HepG2 (cell line): ENCODE data around the gene C12orf60. TPM values are rescaled to one million over a fixed set of nuclear protein-coding genes. Genes with fewer than 3 reads are reported as not detected.

Experiments used
- BCL6 ChIP-seq: IDR thresholded peaks from 2 replicates; pipeline ENCODE4 v1.6.1; 2016; ENCODE audit warnings: missing genetic modification reagents, missing compliant biosample characterization
- KLF12 ChIP-seq: sonication (generic); formaldehyde crosslinking; IDR thresholded peaks from 2 replicates; pipeline ENCODE4 v1.4.0; 2020; ENCODE audit warnings: missing genetic modification reagents, borderline replicate concordance
- NCOA2 ChIP-seq: sonication (generic); formaldehyde crosslinking; IDR thresholded peaks from 2 replicates; pipeline ENCODE4 v1.8.0; 2022; ENCODE audit warnings: inconsistent platforms
- NFE2 ChIP-seq: sonication (generic); formaldehyde crosslinking; IDR thresholded peaks from 2 replicates; pipeline ENCODE4 v1.4.0; 2020; ENCODE audit warnings: missing genetic modification reagents
- NR2C2 ChIP-seq: sonication (generic); formaldehyde crosslinking; IDR thresholded peaks from 2 replicates; pipeline ENCODE4 v1.4.0; 2020; ENCODE audit warnings: missing genetic modification reagents, mild to moderate bottlenecking, moderate library complexity, borderline replicate concordance
- PAX8 ChIP-seq: sonication (generic); formaldehyde crosslinking; IDR thresholded peaks from 2 replicates; pipeline ENCODE4 v1.8.0; 2022; ENCODE audit warnings: mild to moderate bottlenecking, missing genetic modification reagents, borderline replicate concordance
- POLR2A ChIP-seq, 2 experiments: IDR thresholded peaks; 2 replicates each; pipeline ENCODE4 v1.6.1; 2011; ENCODE audit warnings: low read depth in 2 of 2, low read length in 2 of 2, mild to moderate bottlenecking in 1 of 2, moderate library complexity in 1 of 2; ENCODE audit not compliant: insufficient read depth in 1 of 2
- RAD21 ChIP-seq: fragments of 450-650 bp; formaldehyde crosslinking; IDR thresholded peaks from 2 replicates; pipeline ENCODE4 v1.5.0; 2020; ENCODE audit warnings: mild to moderate bottlenecking
- SMC3 ChIP-seq: IDR thresholded peaks from 2 replicates; pipeline ENCODE4 v1.6.1; 2011; ENCODE audit warnings: low read length, improper control_type of control experiment
- SRY ChIP-seq: sonication (generic); formaldehyde crosslinking; IDR thresholded peaks from 2 replicates; pipeline ENCODE4 v1.8.0; 2022; ENCODE audit warnings: mild to moderate bottlenecking, missing genetic modification reagents
- STAG1 ChIP-seq: sonication (generic); formaldehyde crosslinking; IDR thresholded peaks from 2 replicates; pipeline ENCODE4 v1.4.0; 2020; ENCODE audit warnings: missing genetic modification reagents
- TGIF2 ChIP-seq: IDR thresholded peaks from 2 replicates; pipeline ENCODE4 v1.6.1; 2016; ENCODE audit warnings: control low read depth, missing compliant biosample characterization
- ZBTB38 ChIP-seq: sonication (generic); formaldehyde crosslinking; IDR thresholded peaks from 2 replicates; pipeline ENCODE4 v1.5.1; 2020; ENCODE audit warnings: mild to moderate bottlenecking, missing genetic modification reagents
- ZBTB40 ChIP-seq, 2 experiments: fragments of 450-650 bp in 1 of 2; sonication (generic) in 1 of 2; formaldehyde crosslinking in 1 of 2; IDR thresholded peaks; 2 replicates each; pipeline versions ENCODE4 v1.6.1 to v1.8.0; 2016 to 2022; ENCODE audit warnings: antibody characterized with exemption in 1 of 2, mild to moderate bottlenecking in 1 of 2, missing genetic modification reagents in 1 of 2
- ZFX ChIP-seq: sonication (generic); formaldehyde crosslinking; IDR thresholded peaks from 2 replicates; pipeline ENCODE4 v1.4.0; 2020; ENCODE audit warnings: mild to moderate bottlenecking, low read depth, missing genetic modification reagents, moderate library complexity
- ZMYM2 ChIP-seq: sonication (generic); formaldehyde crosslinking; IDR thresholded peaks from 2 replicates; pipeline ENCODE4 v1.8.0; 2022; ENCODE audit warnings: mild to moderate bottlenecking, missing genetic modification reagents
- ZNF225 ChIP-seq: sonication (generic); formaldehyde crosslinking; IDR thresholded peaks from 2 replicates; pipeline ENCODE4 v1.4.0; 2020; ENCODE audit warnings: mild to moderate bottlenecking, missing genetic modification reagents
- ZNF543 ChIP-seq: sonication (generic); formaldehyde crosslinking; IDR thresholded peaks from 2 replicates; pipeline ENCODE4 v1.4.0; 2020; ENCODE audit warnings: mild to moderate bottlenecking, missing genetic modification reagents
- ZNF777 ChIP-seq: sonication (generic); formaldehyde crosslinking; IDR thresholded peaks from 2 replicates; pipeline ENCODE4 v1.4.0; 2020; ENCODE audit warnings: missing genetic modification reagents
- polyA plus RNA-seq, 8 experiments: library from polyadenylated mRNA; depleted of rRNA in 3 of 8; stranded (reverse) in 7 of 8; unstranded in 1 of 8; fragments of >200 nt; fragmentation: Illumina TruSeq in 4 of 8; extraction: Trizol in 4 of 8; gene quantifications; 2 replicates each; pipeline versions ENCODE4 v1.2.1 to v1.2.3, GENCODE V29; 2011 to 2016; ENCODE audit warnings: low read depth in 4 of 8, missing spikeins in 1 of 8, mixed read lengths in 1 of 8; ENCODE audit not compliant: insufficient read depth in 1 of 8
- total RNA-seq, 5 experiments: library from RNA; depleted of rRNA; stranded (reverse); fragments of >200 nt; fragmentation: Illumina TruSeq; extraction: Trizol; gene quantifications; 2 replicates each; pipeline ENCODE4 v1.2.3, GENCODE V29; 2016; ENCODE audit warnings: low read depth in 1 of 5
- TF ChIP-seq, protein P1 (sequence below): sonication (generic); formaldehyde crosslinking; conservative IDR thresholded peaks from 2 replicates; pipeline ENCODE4 v1.4.0; 2020; ENCODE audit warnings: missing genetic modification reagents

Gene C12orf60
- total and polyA plus RNA-seq, 2 of the 13 experiments (the other 11 are each of a cell fraction or from before 2014, with no cell fraction given) = 0.55 to 1.4 TPM

- TF ChIP-seq ZBTB40 (IDR thresholded peaks at IDR 0.05) (no peak), ZBTB40 (CRISPR knock-in tag; IDR thresholded peaks at IDR 0.05) (no peak), KLF12 (CRISPR knock-in tag) (no peak), RAD21 (CRISPR knock-in tag) (peak; percentile 71), NR2C2 (no peak), STAG1 (CRISPR knock-in tag) (peak; percentile 76), NFE2 (CRISPR knock-in tag) (no peak), NCOA2 (0 out of 2 replicates have a peak, but pooled peaks have one; percentile 14), SRY (CRISPR knock-in tag) (no peak), ZBTB38 (CRISPR knock-in tag) (no peak), BCL6 (CRISPR knock-in tag) (no peak), POLR2A (IDR thresholded peaks at IDR 0.05; ENCODE audit: insufficient read depth in 1 of 2, low read depth in 2 of 2, low read length in 2 of 2) (no peak), ZFX (CRISPR knock-in tag) (no peak), TGIF2 (no peak), SMC3 (peak; percentile 93), ZNF225 (no peak), ZNF777 (CRISPR knock-in tag) (no peak), ZNF543 (CRISPR knock-in tag) (no peak), ZMYM2 (no peak), PAX8 (CRISPR knock-in tag) (no peak)
- TF ChIP-seq, protein P1, sequence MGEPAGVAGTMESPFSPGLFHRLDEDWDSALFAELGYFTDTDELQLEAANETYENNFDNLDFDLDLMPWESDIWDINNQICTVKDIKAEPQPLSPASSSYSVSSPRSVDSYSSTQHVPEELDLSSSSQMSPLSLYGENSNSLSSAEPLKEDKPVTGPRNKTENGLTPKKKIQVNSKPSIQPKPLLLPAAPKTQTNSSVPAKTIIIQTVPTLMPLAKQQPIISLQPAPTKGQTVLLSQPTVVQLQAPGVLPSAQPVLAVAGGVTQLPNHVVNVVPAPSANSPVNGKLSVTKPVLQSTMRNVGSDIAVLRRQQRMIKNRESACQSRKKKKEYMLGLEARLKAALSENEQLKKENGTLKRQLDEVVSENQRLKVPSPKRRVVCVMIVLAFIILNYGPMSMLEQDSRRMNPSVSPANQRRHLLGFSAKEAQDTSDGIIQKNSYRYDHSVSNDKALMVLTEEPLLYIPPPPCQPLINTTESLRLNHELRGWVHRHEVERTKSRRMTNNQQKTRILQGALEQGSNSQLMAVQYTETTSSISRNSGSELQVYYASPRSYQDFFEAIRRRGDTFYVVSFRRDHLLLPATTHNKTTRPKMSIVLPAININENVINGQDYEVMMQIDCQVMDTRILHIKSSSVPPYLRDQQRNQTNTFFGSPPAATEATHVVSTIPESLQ = no peak
Observed at GRCh38 chr12:14810953-14811483, 7.5 kb downstream of the C12orf60 start (continued).
